H1 (cell line): ENCODE results near the gene MSI1. TPM values are rescaled to one million over a fixed set of nuclear protein-coding genes. Genes with fewer than 3 reads are reported as not detected.

Experiments used
- CTCF ChIA-PET: fragments of 300-600 bp; sonication (Branson Sonifier 250); formaldehyde crosslinking; loops from one replicate; lab custom pipeline; 2021; ENCODE audit not compliant: partially characterized antibody; lab: Charles Lee
- POLR2A ChIA-PET: fragments of 300-600 bp; sonication (Branson Sonifier 250); formaldehyde crosslinking; loops from one replicate; lab custom pipeline; 2021; ENCODE audit warnings: inconsistent platforms; ENCODE audit not compliant: partially characterized antibody; lab: Charles Lee
- DNase-seq, 2 experiments: peaks; one replicate each; pipeline versions ENCODE4 v3.0.0 to v3.0.0-alpha.2; 2010 to 2022; ENCODE audit warnings: low spot score in 2 of 2, low read depth in 1 of 2, mixed read lengths in 1 of 2
- FAIRE-seq: peaks from 2 replicates; lab custom pipeline; 2011; peaks lifted over from hg19 to GRCh38; lab: Jason Lieb, UNC
- H2AFZ ChIP-seq: 2 replicates; pipeline ENCODE4 v1.8.1; 2012; ENCODE audit warnings: low read length, inconsistent platforms
- H2AK5ac ChIP-seq: 2 replicates; pipeline ENCODE4 v1.6.1; 2013; ENCODE audit warnings: low read depth, low read length
- H2BK120ac ChIP-seq: replicated peaks from 2 replicates; pipeline ENCODE3; 2013; ENCODE audit warnings: low read depth, low read length, inconsistent platforms
- H2BK12ac ChIP-seq: 2 replicates; pipeline ENCODE4 v1.6.1; 2013; ENCODE audit warnings: low read depth, low read length
- H2BK15ac ChIP-seq: 2 replicates; pipeline ENCODE4 v1.6.1; 2013; ENCODE audit warnings: low read length
- H2BK20ac ChIP-seq: 2 replicates; pipeline ENCODE4 v1.6.1; 2013; ENCODE audit warnings: low read length
- H2BK5ac ChIP-seq: 2 replicates; pipeline ENCODE4 v1.6.1; 2013; ENCODE audit warnings: low read depth, low read length
- H3K14ac ChIP-seq: 2 replicates; pipeline ENCODE4 v1.6.1; 2013; ENCODE audit warnings: inconsistent platforms; ENCODE audit not compliant: insufficient read length
- H3K18ac ChIP-seq: 2 replicates; pipeline ENCODE4 v1.6.1; 2013; ENCODE audit warnings: low read length; ENCODE audit errors: extremely low read depth
- H3K23ac ChIP-seq: 2 replicates; pipeline ENCODE4 v1.6.1; 2013; ENCODE audit warnings: inconsistent platforms; ENCODE audit not compliant: insufficient read length
- H3K23me2 ChIP-seq: 2 replicates; pipeline ENCODE4 v1.6.1; 2013; ENCODE audit warnings: low read depth, low read length
- H3K27ac ChIP-seq: 2 replicates; pipeline ENCODE4 v1.6.1; 2011; ENCODE audit warnings: low read depth, low read length, inconsistent platforms
- H3K27me3 ChIP-seq, 4 experiments: replicated peaks in 1 of 4; 1 replicate in 1 of 4; 2 replicates in 3 of 4; pipeline versions ENCODE4 v1.6.1 to v1.8.1; 2011 to 2013; ENCODE audit warnings: low read length in 3 of 4, mild to moderate bottlenecking in 3 of 4, inconsistent platforms in 2 of 4, mixed read lengths in 2 of 4, moderate library complexity in 1 of 4; ENCODE audit not compliant: control insufficient read depth in 3 of 4, insufficient read depth in 3 of 4; ENCODE audit errors: extremely low read depth in 1 of 4
- H3K36me3 ChIP-seq, 4 experiments: 2 replicates each; pipeline versions ENCODE4 v1.6.1 to v1.8.1; 2011 to 2013; ENCODE audit warnings: mild to moderate bottlenecking in 4 of 4, low read length in 3 of 4, moderate library complexity in 2 of 4, control low read depth in 1 of 4, inconsistent platforms in 1 of 4; ENCODE audit not compliant: insufficient read depth in 4 of 4, control insufficient read depth in 2 of 4
- H3K4ac ChIP-seq: replicated peaks from 2 replicates; pipeline ENCODE3; 2013; ENCODE audit warnings: low read length, low read depth, mixed read lengths, inconsistent platforms; ENCODE audit not compliant: insufficient read length
- H3K4me1 ChIP-seq, 4 experiments: replicated peaks in 1 of 4; 1 replicate in 1 of 4; 2 replicates in 3 of 4; pipeline versions ENCODE4 v1.6.1 to v1.8.1; 2011 to 2013; ENCODE audit warnings: low read length in 3 of 4, inconsistent platforms in 2 of 4, mixed read lengths in 1 of 4; ENCODE audit not compliant: insufficient read depth in 4 of 4, control insufficient read depth in 3 of 4
- H3K4me2 ChIP-seq, 2 experiments: 2 replicates each; pipeline versions ENCODE4 v1.6.1 to v1.8.1; 2011 to 2013; ENCODE audit warnings: low read depth in 2 of 2, low read length in 2 of 2, control low read depth in 1 of 2, inconsistent platforms in 1 of 2, mild to moderate bottlenecking in 1 of 2; ENCODE audit not compliant: insufficient read depth in 1 of 2
- H3K4me3 ChIP-seq, 4 experiments: fragments of 200-600, 300-600 bp in 1 of 4; sonication (generic), shearing (Covaris generic), sonication (Bioruptor Twin) in 1 of 4; 2 replicates each; pipeline versions ENCODE4 v1.5.1 to v1.8.1; 2011 to 2016; ENCODE audit warnings: low read length in 4 of 4, low read depth in 3 of 4, control low read depth in 2 of 4, inconsistent platforms in 2 of 4, mild to moderate bottlenecking in 2 of 4, mixed read lengths in 1 of 4, moderate library complexity in 1 of 4; ENCODE audit not compliant: insufficient read depth in 2 of 4; ENCODE audit errors: extremely low read depth in 1 of 4
- H3K56ac ChIP-seq: replicated peaks from 2 replicates; pipeline ENCODE3; 2013; ENCODE audit warnings: low read depth, mild to moderate bottlenecking, mixed read lengths, low read length, inconsistent platforms; ENCODE audit not compliant: insufficient read length
- H3K79me1 ChIP-seq: 2 replicates; pipeline ENCODE4 v1.6.1; 2013; ENCODE audit warnings: low read depth, low read length, control low read depth
- H3K79me2 ChIP-seq, 2 experiments: 2 replicates each; pipeline versions ENCODE4 v1.6.1 to v1.8.1; 2012 to 2013; ENCODE audit warnings: low read length in 2 of 2, mild to moderate bottlenecking in 2 of 2, inconsistent platforms in 1 of 2; ENCODE audit not compliant: insufficient read depth in 2 of 2, control insufficient read depth in 1 of 2
- H3K9ac ChIP-seq, 4 experiments: replicated peaks in 1 of 4; 1 replicate in 1 of 4; 2 replicates in 3 of 4; pipeline versions ENCODE4 v1.6.1 to v1.8.1; 2011 to 2013; ENCODE audit warnings: low read depth in 3 of 4, low read length in 3 of 4, control low read depth in 2 of 4, mild to moderate bottlenecking in 2 of 4, moderate library complexity in 2 of 4, inconsistent platforms in 1 of 4; ENCODE audit errors: extremely low read depth in 1 of 4
- H3K9me3 ChIP-seq, 2 experiments: 2 replicates each; pipeline versions ENCODE4 v1.6.1 to v1.8.1; 2012 to 2013; ENCODE audit warnings: mild to moderate bottlenecking in 2 of 2, moderate library complexity in 2 of 2, control low read depth in 1 of 2, inconsistent platforms in 1 of 2, low read depth in 1 of 2, low read length in 1 of 2, mixed read lengths in 1 of 2; ENCODE audit not compliant: insufficient read depth in 2 of 2
- H4K20me1 ChIP-seq, 2 experiments: replicated peaks in 1 of 2; 2 replicates each; pipeline versions ENCODE3 to v1.8.1; 2011 to 2013; ENCODE audit warnings: inconsistent platforms in 2 of 2, low read length in 2 of 2, mild to moderate bottlenecking in 1 of 2; ENCODE audit not compliant: insufficient read depth in 2 of 2, control insufficient read depth in 1 of 2
- H4K5ac ChIP-seq: 2 replicates; pipeline ENCODE4 v1.6.1; 2013; ENCODE audit warnings: low read length, low read depth, mixed read lengths, inconsistent platforms; ENCODE audit not compliant: insufficient read length
- H4K8ac ChIP-seq: 2 replicates; pipeline ENCODE4 v1.8.0; 2013; ENCODE audit warnings: mild to moderate bottlenecking, moderate library complexity, low read length, inconsistent platforms; ENCODE audit not compliant: insufficient read depth; ENCODE audit errors: extremely low read depth
- H4K91ac ChIP-seq: replicated peaks from 2 replicates; pipeline ENCODE3; 2013; ENCODE audit warnings: low read length, mixed read lengths, inconsistent platforms; ENCODE audit not compliant: insufficient read length
- RBBP5 ChIP-seq: IDR thresholded peaks from 2 replicates; pipeline ENCODE4 v1.7.1; 2012; ENCODE audit warnings: low read depth, mild to moderate bottlenecking, inconsistent platforms, low read length, moderate library complexity, borderline replicate concordance
- RNF2 ChIP-seq: fragments of 200-900, 300-1000 bp; sonication (generic); IDR thresholded peaks from 2 replicates; pipeline ENCODE4 v1.7.1; 2016; ENCODE audit warnings: borderline replicate concordance, low read depth, mild to moderate bottlenecking, antibody characterized with exemption, low read length; ENCODE audit not compliant: poor library complexity, severe bottlenecking; ENCODE audit errors: missing control alignments
- WGBS, 2 experiments: shearing (Covaris generic) in 1 of 2; methylation state at CpG; one replicate each; pipeline versions ENCODE4 v1.1.6 to v1.1.7; 2013 to 2015; ENCODE audit warnings: low lambda C conversion rate in 2 of 2, mixed read lengths in 2 of 2, inconsistent platforms in 1 of 2, low coverage in 1 of 2, missing lambda C conversion rate in 1 of 2; ENCODE audit not compliant: insufficient replicate concordance in 2 of 2, insufficient coverage in 1 of 2, insufficient read length in 1 of 2; ENCODE audit errors: extremely low coverage in 1 of 2, missing lambda C conversion rate in 1 of 2; 5-methylcytosine and 5-hydroxymethylcytosine counted together
- polyA plus RNA-seq, 7 experiments: library from polyadenylated mRNA; depleted of rRNA in 3 of 7; stranded (reverse) in 5 of 7; unstranded in 2 of 7; fragments of >200 nt in 5 of 7; fragments of 200-250 nt in 2 of 7; gene quantifications; 1 replicate in 5 of 7; 2 replicates in 1 of 7; 4 replicates in 1 of 7; pipeline versions ENCODE4 v1.2.1 to v1.2.3, GENCODE V29; 2011 to 2013; ENCODE audit warnings: missing spikeins in 2 of 7, mixed read lengths in 2 of 7
- total RNA-seq: library from RNA; stranded (reverse); fragmentation: NEBNext Ultra II Directional; extraction: Animal tissue kit (Norgen Biotek cat#: 25700); gene quantifications from 2 replicates; pipeline ENCODE4 v1.2.1, GENCODE V29; 2021

MSI1 gene
- total and polyA plus RNA-seq, 2 of the 8 experiments (the other 6 are each of a cell fraction or from before 2014, with no cell fraction given): 13.5 to 51.9 TPM

DNA sequence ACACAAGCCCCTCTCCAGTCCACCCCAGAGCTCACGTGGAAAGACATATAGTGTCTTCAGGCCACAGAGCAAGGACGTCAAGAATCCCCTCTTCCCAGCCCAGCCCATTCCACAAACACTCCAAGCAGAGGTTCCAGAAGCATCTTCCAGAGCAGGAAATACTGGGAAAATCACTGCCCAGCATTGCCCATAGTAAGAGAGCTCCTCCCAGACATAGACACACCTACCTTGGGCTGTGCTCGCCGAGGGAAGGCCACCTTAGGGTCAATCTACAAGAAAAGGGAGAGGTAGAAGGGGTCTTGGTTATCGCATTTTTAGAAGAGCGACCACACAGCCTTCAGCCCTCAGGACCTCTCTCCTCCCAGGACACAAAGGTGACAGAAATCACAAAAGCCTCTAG, 4.5 kb downstream of the MSI1 start:
- TF ChIP-seq RNF2: no peak
- no peak for TF ChIP-seq RBBP5
- H3K18ac ChIP-seq: no peak overlapping the region
- no peak overlapping the region for H2BK20ac ChIP-seq
- H4K5ac ChIP-seq: no peak overlapping the region
- no peak for FAIRE-seq
- no peaks in the 10 kb centered on the region for H3K9me3 ChIP-seq
- no peak overlapping the region for H2BK15ac ChIP-seq
- no peak overlapping the region for H2BK5ac ChIP-seq
- CTCF ChIA-PET: interaction anchor here (0.7 to 12.5 kb wide), 11 partner anchors 8 to 94 kb away, joined by 3 to 310 read pairs (median 3); partner anchors contain the start of genes COX6A1 and PLA2G1B
- no peak overlapping the region for H3K4me3 ChIP-seq
- WGBS, 2 experiments: 84% methylated on average over 6 of the region's 6 CpGs; no CpG with 5 or more reads in 1 of the 2 experiments
- peaks cover 7% of the 10 kb centered on the region; the same call in 1 of the 2 replicates for H3K79me1 ChIP-seq
- no peak for DNase-seq
- H4K20me1 ChIP-seq: peaks cover 0 to 17% of the 10 kb centered on the region in 2 experiments
- no peak overlapping the region for H3K4me2 ChIP-seq
- no peak overlapping the region for H3K23ac ChIP-seq
- peaks cover 9% of the 10 kb centered on the region for H3K23me2 ChIP-seq
- H3K14ac ChIP-seq: no peak overlapping the region
- no peak overlapping the region for H3K56ac ChIP-seq
- peaks cover 0 to 32% of the 10 kb centered on the region in 2 experiments; a peak in 2 of 4 replicates for H3K79me2 ChIP-seq
- H3K36me3 ChIP-seq: peaks cover 6 to 42% (median 9%) of the 10 kb centered on the region in 4 experiments; a peak in 6 of 8 replicates
- POLR2A ChIA-PET: interaction anchor here (0.6 to 9.2 kb wide), 6 partner anchors 8 to 312 kb away, joined by 3 to 78 read pairs (median 3); partner anchors contain the start of genes DYNLL1 and MSI1
- no peak overlapping the region for H2AK5ac ChIP-seq
- H3K4ac ChIP-seq: no peak overlapping the region
- H3K27ac ChIP-seq: no peak overlapping the region
- no peak overlapping the region for H4K8ac ChIP-seq
- peaks cover 15 to 38% (median 32%) of the 10 kb centered on the region in 4 experiments for H3K4me1 ChIP-seq
- H2AFZ ChIP-seq: no peak overlapping the region
- H3K27me3 ChIP-seq: peaks cover 0 to 1% (median under 1%) of the 10 kb centered on the region in 4 experiments; a peak in 2 of 7 replicates
- no peak overlapping the region for H2BK12ac ChIP-seq
- H3K9ac ChIP-seq: no peak overlapping the region
- H2BK120ac ChIP-seq: no peak overlapping the region
- no peak overlapping the region for H4K91ac ChIP-seq
